ENCODE data around the gene DLX4.

Gene DLX4

DNA sequence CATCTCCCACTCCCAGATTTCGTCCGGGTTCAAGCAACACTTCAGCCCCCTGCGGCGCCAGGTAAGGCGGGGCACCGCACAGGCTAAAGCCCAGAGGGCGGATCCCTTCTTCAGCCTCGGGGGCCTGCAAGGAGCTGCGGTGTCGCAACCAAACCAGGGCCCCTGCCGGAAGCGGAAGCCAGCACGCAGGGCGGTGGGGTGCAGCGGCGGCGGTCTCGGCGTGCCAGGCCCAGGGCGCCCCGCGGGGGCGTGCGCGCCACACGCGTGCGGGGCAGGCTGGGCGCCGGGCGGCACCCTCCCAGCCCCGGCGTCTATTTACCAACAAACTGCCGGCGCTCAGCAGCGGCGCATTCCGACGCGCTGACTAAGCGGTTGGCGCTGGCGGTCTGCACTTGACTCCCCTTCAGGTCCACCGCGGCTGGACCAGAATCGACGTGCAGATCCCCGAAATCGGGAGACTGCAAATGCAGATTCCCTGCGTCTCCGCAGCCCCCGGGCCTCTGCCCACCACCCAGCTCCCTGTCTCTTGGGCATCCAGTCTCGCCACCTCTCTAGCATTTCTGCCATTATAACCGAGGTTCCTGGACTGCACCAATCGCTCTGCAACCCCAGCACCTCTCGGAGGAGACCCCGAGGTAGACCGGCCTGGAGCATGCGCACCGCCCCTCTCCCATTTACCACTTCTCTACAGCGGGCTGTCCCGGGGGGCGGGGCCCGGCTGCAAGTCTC lies 421 bp upstream of the DLX4 start:
- DNase-seq (ENCODE audit: low read depth), result peak; percentile 55

DNA sequence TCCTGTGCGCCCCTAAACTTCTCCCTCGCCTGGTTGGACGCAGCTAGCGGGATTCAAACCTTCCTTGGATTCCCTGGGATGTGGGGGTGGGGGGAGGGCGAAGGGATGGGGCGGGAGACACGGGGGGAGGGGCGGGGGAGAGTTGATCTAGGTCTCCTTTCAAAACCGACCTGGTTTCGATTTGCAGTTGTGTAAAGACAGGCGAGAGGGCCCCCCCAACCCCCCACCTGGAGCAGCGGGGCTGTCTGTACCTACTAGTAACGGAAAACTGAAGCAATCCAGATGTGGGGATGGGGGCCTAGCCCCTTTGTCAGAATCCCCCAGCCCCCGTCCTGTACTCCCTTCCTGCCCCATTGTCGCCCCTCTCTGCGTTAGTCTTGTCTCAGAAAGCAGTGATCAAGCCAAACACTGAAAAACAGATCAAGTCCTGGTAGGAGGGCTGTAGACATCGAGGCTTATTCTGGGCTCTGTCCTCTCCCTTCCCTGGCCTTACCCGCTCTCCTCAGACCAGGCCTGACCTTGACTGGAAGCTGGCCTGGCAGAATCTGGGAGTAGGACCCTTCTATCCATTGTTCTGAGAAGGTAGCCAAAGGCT lies 902 bp downstream of the DLX4 start:
- DNase-seq (ENCODE audit: low read depth), result no peak

DNA sequence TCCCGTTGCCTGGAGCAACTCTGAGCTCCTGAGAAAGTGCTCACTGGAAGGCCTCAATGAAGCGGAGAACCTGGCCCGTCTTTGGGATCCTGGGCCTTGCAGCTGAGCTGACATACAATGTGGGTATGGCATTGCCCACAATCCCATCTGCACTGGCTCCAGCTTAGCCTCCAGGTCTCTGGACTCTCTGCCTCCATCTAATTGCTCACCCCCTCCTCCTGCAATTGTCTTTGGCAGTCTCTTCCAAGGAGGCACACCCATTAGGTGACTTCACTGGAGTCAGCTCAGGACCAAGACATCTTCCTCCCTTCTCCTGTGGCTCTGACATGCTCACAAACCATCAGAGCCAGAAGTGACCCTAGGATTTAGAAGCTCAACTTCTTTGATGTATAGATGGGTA lies 1.5 kb downstream of the DLX4 start:
- DNase-seq (ENCODE audit: low read depth), result no peak

GRCh38 chr17:49971199-49971847 lies 2.3 kb downstream of the DLX4 start:
- DNase-seq (ENCODE audit: low read depth), result no peak

DNA sequence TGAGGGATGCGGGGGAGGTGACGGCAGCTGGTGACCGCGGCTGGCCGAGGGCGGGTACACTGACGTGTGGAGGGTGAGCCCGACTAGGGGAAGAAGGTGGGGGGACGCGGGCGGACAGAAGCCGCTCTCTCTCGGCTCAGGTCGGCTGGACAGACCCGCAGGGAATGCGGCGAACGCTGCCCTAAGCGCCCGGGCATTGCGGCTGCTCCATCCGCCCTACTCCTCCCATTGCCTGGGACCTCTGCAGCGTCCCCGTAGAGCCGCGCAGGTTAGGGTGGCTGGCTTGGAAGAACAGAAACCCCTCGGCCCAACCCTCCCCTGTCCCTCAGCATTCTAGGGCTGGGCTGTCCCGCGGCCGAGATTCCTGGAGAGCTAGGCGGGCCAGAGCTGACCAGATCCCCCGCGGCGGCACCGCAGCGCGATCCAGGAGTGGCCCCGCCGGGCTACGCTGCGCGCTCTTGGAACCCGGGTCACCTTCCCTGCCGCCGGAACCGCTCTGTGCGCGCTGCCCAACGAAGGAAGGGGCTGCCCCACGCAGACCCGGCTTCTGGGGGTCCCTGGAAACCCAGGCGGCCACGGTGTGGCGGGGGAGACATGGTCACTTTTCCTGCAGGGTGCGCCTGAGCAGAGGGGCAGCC lies 3.0 kb downstream of the DLX4 start:
- DNase-seq (ENCODE audit: low read depth), result no peak

GRCh38 chr17:49972486-49973270 lies 3.7 kb downstream of the DLX4 start:
- DNase-seq (ENCODE audit: low read depth), result no peak

- no peak for DNase-seq (ENCODE audit: low read depth)
These were observed 4.3 kb downstream of the DLX4 start for GRCh38 chr17:49973271-49973615.

DNA sequence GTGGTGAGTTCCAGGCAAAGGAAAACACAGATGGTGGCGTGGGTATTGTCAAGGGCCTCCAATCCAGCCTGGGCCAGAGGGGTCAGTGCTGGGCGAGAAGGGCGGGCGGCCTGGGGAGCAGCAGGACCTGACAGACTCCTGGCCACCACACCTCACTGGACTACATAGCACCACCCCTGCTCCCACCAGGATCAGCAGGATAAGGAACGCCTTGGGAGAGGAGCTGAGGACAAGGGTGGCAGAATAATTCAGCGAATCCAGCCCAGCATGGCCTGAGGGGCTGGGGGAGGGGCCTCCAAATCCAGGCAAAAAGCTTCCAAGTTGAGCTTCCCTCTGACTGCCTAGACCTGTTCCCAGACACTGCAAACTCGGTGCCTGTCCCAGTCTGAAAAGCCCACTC lies 6.5 kb downstream of the DLX4 start:
- no peak for DNase-seq (ENCODE audit: low read depth)

GRCh38 chr17:49976163-49976827 lies 7.3 kb downstream of the DLX4 start:
- no peak for DNase-seq (ENCODE audit: low read depth)

DNA sequence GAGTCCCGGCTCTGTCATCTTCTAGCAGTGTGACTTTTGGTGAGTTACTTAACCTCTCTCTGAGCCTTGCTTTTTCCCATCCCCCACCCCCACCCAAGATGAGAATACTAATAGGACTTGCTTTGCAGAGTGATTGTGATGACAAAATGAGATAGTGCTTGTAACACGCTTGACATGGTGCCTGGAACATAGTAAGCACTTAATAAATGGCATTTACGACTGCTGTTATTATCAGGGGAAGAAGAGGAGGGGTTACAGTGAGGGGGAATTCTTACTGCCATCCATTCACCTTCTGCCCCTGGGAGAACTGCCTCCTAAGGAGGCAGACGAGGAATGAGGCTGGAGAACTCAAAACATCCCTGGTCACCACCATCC lies 7.8 kb downstream of the DLX4 start:
- DNase-seq (ENCODE audit: low read depth), result no peak

DNA sequence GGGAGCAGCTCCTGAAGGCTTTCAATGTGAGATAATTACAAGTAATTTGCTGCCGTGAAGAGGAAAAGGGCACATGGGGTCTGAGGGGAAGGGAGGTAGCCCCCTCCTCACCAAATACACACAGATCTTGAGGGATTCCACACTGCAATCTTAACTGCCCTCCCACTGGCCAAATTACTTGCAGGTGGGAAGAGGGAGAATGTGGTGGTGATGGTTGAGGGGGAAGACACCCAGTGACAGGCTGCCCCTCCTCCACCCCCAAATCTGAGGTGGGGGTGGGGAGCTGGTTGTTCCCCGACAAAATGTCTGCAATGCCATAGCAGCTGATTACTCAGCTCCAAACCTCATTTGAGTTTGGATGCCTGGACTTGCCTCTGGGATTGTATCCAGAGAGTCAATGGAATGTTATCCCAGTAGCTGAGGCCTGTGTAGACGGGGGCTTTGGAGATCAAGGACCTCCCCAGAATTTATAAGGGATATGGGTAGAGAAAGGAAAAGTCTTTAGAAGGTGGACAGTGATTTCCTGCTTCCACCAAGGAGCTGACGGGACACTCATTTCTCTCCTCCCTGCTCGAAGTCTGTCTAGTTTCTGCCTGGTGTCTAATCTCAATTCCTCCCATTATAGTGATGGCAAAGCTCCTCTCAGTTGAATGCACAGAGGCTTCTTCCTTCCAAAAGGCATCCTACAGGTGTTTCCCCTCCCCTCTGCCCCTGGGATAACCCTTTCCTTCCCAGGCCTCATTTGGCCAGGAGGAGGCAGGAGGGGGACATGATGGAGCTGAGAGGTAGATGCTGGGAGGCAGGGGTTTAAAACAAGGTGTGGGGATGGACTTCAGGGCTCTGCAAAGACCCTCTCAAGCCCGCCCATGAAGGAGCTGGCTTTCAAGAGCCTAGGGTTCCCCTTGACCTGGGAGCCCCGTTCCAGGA lies 8.7 kb downstream of the DLX4 start:
- no peak for DNase-seq (ENCODE audit: low read depth)

GRCh38 chr17:49978501-49978900 lies 9.5 kb downstream of the DLX4 start:
- DNase-seq (ENCODE audit: low read depth), result no peak

GRCh38 chr17:49979748-49980479 lies 10.9 kb downstream of the DLX4 start:
- DNase-seq (ENCODE audit: low read depth), result no peak

DNA sequence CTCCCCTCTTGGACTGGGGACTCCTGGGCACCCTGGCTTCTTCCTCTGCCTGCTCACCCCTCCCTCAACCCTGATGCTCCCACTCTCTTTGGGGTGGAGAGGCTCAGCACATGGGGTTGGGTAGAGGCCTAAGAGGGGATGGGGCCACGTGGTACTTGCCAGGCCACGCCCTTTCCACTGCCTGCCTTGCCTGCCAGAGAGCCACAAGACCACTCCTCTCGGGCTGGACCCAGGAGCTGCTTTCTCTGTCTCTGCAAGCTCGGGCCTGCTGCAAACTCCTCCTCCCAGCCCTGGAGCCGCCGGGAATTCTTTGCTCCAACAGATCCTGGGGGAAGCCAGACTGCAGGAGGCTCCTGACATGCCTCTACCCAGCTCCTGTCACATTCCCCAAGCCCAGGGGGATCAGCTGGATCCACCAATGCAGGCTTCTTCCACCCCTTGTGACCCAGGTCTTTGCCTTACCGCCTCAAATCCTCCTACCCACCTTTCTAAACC lies 11.8 kb downstream of the DLX4 start:
- no peak for DNase-seq (ENCODE audit: low read depth)

GRCh38 chr17:49984283-49984682 lies 15.3 kb downstream of the DLX4 start:
- DNase-seq (ENCODE audit: low read depth), result no peak

DNA sequence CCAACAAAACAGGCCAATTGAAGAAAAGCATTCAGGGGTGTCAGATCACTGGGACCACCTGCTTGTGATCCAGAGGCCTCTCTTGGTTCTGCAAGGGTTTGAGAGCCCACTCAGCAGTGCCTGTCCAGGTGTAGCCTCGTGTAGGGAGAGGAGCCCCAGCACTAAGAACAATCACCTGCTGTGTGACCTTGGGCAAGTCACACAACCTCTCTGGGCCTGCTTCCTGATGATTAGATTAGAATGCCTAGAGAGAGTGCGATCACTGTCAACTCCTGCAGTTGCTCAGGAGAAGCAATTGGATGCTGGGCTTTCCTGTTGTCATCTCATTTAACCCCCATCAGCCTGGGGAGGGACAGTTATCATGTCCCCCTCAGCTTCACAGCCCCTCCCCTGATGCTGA lies 15.8 kb downstream of the DLX4 start:
- no peak for DNase-seq (ENCODE audit: low read depth)

DNA sequence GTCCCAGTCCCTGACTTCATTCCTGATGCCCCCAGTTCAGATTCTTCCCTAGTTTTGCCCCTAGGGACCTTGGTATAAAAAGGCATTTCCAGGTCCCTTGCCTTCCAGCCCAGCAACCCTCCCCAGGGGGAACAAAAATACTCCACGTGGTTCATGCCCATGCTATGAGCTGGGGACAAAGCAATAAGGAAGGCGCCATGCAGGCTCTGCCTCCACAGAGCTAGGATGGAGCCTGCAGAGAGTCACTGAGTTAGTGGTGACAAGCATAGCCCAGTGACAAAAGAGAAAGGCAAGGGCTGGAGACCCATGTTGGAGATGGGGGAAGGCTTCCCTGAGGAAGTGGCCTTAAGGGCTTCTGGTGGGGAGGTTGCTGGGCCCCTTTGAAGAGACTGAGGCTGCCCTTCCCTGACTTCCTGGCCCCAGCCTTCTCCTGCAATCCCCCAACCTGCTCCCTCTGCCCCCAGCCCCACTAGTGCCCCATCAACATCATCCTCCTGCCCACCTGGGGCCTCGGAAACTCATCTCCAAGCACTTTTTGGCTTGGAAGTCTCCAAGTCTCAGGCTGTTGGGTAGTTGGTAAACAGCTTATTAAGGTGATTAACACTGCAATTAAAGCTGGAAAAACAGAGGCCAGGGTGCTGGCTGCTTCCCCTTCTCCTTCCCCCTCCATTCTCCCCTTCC lies 16.5 kb downstream of the DLX4 start:
- no peak for DNase-seq (ENCODE audit: low read depth)

DNA sequence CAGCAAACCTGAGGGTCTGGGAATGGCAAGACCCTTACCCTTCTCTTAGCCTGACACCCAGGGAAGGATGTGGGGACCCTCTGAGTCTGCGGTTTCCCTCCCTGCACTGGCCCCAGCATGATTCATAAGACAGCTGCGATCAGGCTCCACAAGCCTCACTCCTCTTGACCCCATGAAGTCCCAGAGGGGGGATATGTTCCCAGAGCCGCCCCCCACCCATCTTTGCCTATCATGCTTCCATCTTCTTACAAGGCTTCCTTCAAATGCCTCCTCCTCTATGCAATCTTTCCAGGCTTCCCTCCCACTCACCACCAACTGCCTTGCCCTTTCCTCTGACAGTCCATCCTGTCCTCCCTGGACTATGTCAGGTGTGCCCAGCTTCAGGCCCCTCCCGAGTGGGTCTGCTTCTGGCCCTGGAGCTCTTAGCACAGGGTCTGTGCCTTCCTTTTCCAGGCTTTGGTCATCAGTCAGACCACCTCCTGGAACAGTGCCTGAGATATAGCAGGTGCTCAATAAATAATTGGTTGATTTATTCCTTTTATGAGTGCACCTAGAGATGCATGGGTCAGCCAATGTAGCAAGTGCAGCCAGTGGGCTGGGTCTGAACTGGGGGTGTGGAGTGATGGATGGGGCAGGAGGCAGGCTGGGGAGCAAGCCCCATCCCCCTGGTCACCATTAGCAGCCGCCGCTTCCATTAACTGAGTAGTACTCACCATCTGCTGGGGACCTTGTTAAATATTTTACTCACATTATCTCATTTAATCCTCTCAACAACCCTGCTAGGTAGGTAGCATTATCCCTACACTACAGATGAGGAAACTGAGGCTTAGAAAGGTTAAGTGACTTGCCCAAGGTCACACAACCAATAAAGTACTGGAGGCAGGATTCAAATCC lies 17.7 kb downstream of the DLX4 start:
- DNase-seq (ENCODE audit: low read depth), result no peak

- DNase-seq (ENCODE audit: low read depth), result no peak
These were observed 18.2 kb downstream of the DLX4 start for GRCh38 chr17:49987290-49987585.
